Keratinocyte (primary cell): ENCODE data around the gene SMIM35. TPM values are rescaled to one million over a fixed set of nuclear protein-coding genes. Genes with fewer than 3 reads are reported as not detected.

Source experiments
- DNase-seq: peaks from one replicate; pipeline ENCODE4 v3.0.0-alpha.2; 2011; ENCODE audit warnings: low read depth, missing footprints, low spot score
- FAIRE-seq: peaks from 2 replicates; lab custom pipeline; 2011; peaks lifted over from hg19 to GRCh38; lab: Jason Lieb, UNC
- H2AFZ ChIP-seq: 2 replicates; pipeline ENCODE4 v1.6.0; 2012; ENCODE audit warnings: low read length, control low read depth, inconsistent platforms; ENCODE audit not compliant: control insufficient read depth
- H3K27ac ChIP-seq: 2 replicates; pipeline ENCODE4 v1.5.1; 2011; ENCODE audit warnings: low read length; ENCODE audit not compliant: control insufficient read depth, insufficient read depth
- H3K27me3 ChIP-seq: 3 replicates; pipeline ENCODE4 v1.6.0; 2011; ENCODE audit warnings: low read length; ENCODE audit not compliant: control insufficient read depth, insufficient read depth; ENCODE audit errors: extremely low read depth
- H3K36me3 ChIP-seq, 2 experiments: 2 replicates in 1 of 2; 3 replicates in 1 of 2; pipeline ENCODE4 v1.5.1; 2011; ENCODE audit warnings: low read length in 2 of 2, mild to moderate bottlenecking in 1 of 2; ENCODE audit not compliant: control insufficient read depth in 2 of 2, insufficient read depth in 2 of 2; ENCODE audit errors: extremely low read depth in 1 of 2
- H3K4me1 ChIP-seq: 3 replicates; pipeline ENCODE4 v1.5.1; 2011; ENCODE audit warnings: low read length; ENCODE audit not compliant: control insufficient read depth, insufficient read depth; ENCODE audit errors: extremely low read depth
- H3K4me2 ChIP-seq: 3 replicates; pipeline ENCODE4 v1.6.0; 2011; ENCODE audit warnings: low read depth, low read length; ENCODE audit not compliant: control insufficient read depth, insufficient read depth; ENCODE audit errors: extremely low read depth
- H3K4me3 ChIP-seq, 3 experiments: fragments of 200-600 bp in 1 of 3; sonication (generic) in 1 of 3; 2 replicates in 2 of 3; 3 replicates in 1 of 3; pipeline ENCODE4 v1.5.1; 2011 to 2016; ENCODE audit warnings: low read length in 3 of 3, mild to moderate bottlenecking in 3 of 3, control low read depth in 2 of 3, inconsistent platforms in 1 of 3, low read depth in 1 of 3, mixed read lengths in 1 of 3, mixed run types in 1 of 3, moderate library complexity in 1 of 3; ENCODE audit not compliant: control insufficient read depth in 2 of 3, insufficient read depth in 2 of 3; ENCODE audit errors: extremely low read depth in 1 of 3
- H3K79me2 ChIP-seq: 2 replicates; pipeline ENCODE4 v1.6.0; 2012; ENCODE audit warnings: low read length; ENCODE audit not compliant: control insufficient read depth, insufficient read depth
- H3K9ac ChIP-seq: 3 replicates; pipeline ENCODE4 v1.6.0; 2011; ENCODE audit warnings: low read length; ENCODE audit not compliant: control insufficient read depth, insufficient read depth; ENCODE audit errors: extremely low read depth
- H3K9me1 ChIP-seq: 3 replicates; pipeline ENCODE4 v1.6.0; 2011; ENCODE audit warnings: low read length; ENCODE audit not compliant: control insufficient read depth, insufficient read depth; ENCODE audit errors: extremely low read depth
- H3K9me3 ChIP-seq: 2 replicates; pipeline ENCODE4 v1.5.1; 2012; ENCODE audit warnings: low read depth, low read length; ENCODE audit not compliant: control insufficient read depth
- H4K20me1 ChIP-seq: 3 replicates; pipeline ENCODE4 v1.6.0; 2011; ENCODE audit warnings: low read length; ENCODE audit not compliant: control insufficient read depth, insufficient read depth; ENCODE audit errors: extremely low read depth
- EZH2 ChIP-seq: IDR thresholded peaks from one replicate; pipeline ENCODE4 v1.6.1; 2012; ENCODE audit warnings: inconsistent platforms, mild to moderate bottlenecking, low read length, moderate library complexity
- dilution Hi-C: fragments of 300-500 bp; cut with MboI; formaldehyde crosslinking; loops from one replicate; pipeline ENCODE4 v1.7.0; 2020; ENCODE audit warnings: low sequenced_read_pairs; ENCODE audit not compliant: extremely low pct_ligation_motif_present
- polyA plus RNA-seq, 5 experiments: library from polyadenylated mRNA; depleted of rRNA in 3 of 5; stranded (reverse) in 3 of 5; stranded (forward) in 1 of 5; unstranded in 1 of 5; fragments of >200 nt; gene quantifications; 1 replicate in 1 of 5; 2 replicates in 3 of 5; 3 replicates in 1 of 5; pipeline versions ENCODE4 v1.2.1 to v1.2.3, GENCODE V29; 2011 to 2012; ENCODE audit warnings: missing spikeins in 2 of 5, low read depth in 1 of 5, low replicate concordance in 1 of 5
- TF ChIP-seq, protein P1 (sequence below), 3 experiments: IDR thresholded peaks in 1 of 3; conservative IDR thresholded peaks in 1 of 3; optimal IDR thresholded peaks in 1 of 3; 2 replicates in 2 of 3; 3 replicates in 1 of 3; pipeline versions ENCODE3 to v1.5.1; 2011; ENCODE audit warnings: low read length in 3 of 3, mild to moderate bottlenecking in 3 of 3, moderate library complexity in 2 of 3, control low read depth in 1 of 3, inconsistent platforms in 1 of 3; ENCODE audit not compliant: insufficient read depth in 2 of 3; ENCODE audit errors: extremely low read depth in 1 of 3

The SMIM35 gene
- polyA plus RNA-seq, 1 donor (not counting 4 experiments of a cell fraction or from before 2014, with no cell fraction given): not detected

GRCh38 chr11:118106789-118107335 lies 20.1 kb upstream of the SMIM35 start:
- no peaks in the 10 kb centered on the region for H3K4me1 ChIP-seq
- no peak overlapping the region for H3K4me3 ChIP-seq
- H2AFZ ChIP-seq: no peak overlapping the region
- no peak for TF ChIP-seq EZH2
- TF ChIP-seq, protein P1, sequence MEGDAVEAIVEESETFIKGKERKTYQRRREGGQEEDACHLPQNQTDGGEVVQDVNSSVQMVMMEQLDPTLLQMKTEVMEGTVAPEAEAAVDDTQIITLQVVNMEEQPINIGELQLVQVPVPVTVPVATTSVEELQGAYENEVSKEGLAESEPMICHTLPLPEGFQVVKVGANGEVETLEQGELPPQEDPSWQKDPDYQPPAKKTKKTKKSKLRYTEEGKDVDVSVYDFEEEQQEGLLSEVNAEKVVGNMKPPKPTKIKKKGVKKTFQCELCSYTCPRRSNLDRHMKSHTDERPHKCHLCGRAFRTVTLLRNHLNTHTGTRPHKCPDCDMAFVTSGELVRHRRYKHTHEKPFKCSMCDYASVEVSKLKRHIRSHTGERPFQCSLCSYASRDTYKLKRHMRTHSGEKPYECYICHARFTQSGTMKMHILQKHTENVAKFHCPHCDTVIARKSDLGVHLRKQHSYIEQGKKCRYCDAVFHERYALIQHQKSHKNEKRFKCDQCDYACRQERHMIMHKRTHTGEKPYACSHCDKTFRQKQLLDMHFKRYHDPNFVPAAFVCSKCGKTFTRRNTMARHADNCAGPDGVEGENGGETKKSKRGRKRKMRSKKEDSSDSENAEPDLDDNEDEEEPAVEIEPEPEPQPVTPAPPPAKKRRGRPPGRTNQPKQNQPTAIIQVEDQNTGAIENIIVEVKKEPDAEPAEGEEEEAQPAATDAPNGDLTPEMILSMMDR (optimal IDR thresholded peaks at IDR 0.05 in 1 of 3, IDR thresholded peaks at IDR 0.05 in 1 of 3, conservative IDR thresholded peaks at IDR 0.05 in 1 of 3; ENCODE audit: extremely low read depth in 1 of 3, insufficient read depth in 2 of 3, low read length in 3 of 3): no peak
- no peaks in the 10 kb centered on the region for H3K36me3 ChIP-seq
- no peak for DNase-seq
- no peak overlapping the region for H3K4me2 ChIP-seq
- no peaks in the 10 kb centered on the region for H3K9me3 ChIP-seq
- no peak overlapping the region for H3K27ac ChIP-seq
- H3K9me1 ChIP-seq: no peaks in the 10 kb centered on the region
- no peaks in the 10 kb centered on the region for H3K27me3 ChIP-seq
- no peak for FAIRE-seq
- no peaks in the 10 kb centered on the region for H3K79me2 ChIP-seq
- H3K9ac ChIP-seq: no peak overlapping the region
- no peaks in the 10 kb centered on the region for H4K20me1 ChIP-seq
- dilution Hi-C loops: no loop called here

DNA sequence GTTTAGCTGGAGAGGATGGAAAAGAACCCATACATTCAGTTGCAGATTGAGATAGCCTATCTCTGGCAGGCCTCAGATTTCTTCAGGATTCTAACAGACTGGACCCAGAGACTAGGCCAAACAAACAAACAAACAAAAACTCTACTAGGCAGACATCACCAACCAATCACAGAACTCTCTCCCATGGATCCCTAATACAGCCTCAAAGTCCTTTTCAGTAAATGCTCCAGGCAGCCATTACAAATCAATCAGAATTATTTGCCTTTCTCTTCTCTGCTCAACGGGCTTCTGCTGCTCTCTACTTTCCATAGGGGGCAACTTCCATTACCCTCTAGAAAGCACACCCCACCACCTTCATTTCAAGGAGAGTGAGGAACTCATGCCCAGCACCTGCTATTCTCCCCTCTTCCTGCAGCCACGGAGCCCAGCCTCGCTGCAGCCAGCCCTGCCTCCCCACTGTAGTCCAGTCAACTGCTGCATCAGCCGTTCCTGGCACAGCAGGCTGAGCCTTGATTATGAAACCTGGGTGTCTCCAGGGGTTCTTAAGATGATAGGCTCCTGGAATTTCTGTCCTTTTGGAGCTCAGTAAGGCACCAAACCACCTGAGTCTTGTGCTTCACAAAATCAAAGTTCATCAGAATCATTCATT lies 19.0 kb upstream of the SMIM35 start:
- Histone ChIP-seq H3K36me3 (no peaks in the 10 kb centered on the region), H3K27ac (no peak overlapping the region), H3K4me2 (no peak overlapping the region), H3K9me1 (no peaks in the 10 kb centered on the region), H3K9ac (no peak overlapping the region), H3K9me3 (no peaks in the 10 kb centered on the region), H3K27me3 (no peaks in the 10 kb centered on the region), H4K20me1 (no peaks in the 10 kb centered on the region), H3K79me2 (no peaks in the 10 kb centered on the region), H3K4me1 (no peaks in the 10 kb centered on the region), H3K4me3 (no peak overlapping the region), H2AFZ (no peak overlapping the region)
- DNase-seq (no peak), FAIRE-seq (no peak)
- TF ChIP-seq, protein P1 (optimal IDR thresholded peaks at IDR 0.05 in 1 of 3, IDR thresholded peaks at IDR 0.05 in 1 of 3, conservative IDR thresholded peaks at IDR 0.05 in 1 of 3; ENCODE audit: extremely low read depth in 1 of 3, insufficient read depth in 2 of 3, low read length in 3 of 3): no peak
- no peak for TF ChIP-seq EZH2
- dilution Hi-C loops: no loop called here
